Measurements from ENCODE around the gene SCGB1D1.
"Not testable (repeated sequence)": the region's sequence is repeated elsewhere in the genome, so short reads cannot be mapped to it uniquely, and the experiment has no call there.

The SCGB1D1 gene

DNA sequence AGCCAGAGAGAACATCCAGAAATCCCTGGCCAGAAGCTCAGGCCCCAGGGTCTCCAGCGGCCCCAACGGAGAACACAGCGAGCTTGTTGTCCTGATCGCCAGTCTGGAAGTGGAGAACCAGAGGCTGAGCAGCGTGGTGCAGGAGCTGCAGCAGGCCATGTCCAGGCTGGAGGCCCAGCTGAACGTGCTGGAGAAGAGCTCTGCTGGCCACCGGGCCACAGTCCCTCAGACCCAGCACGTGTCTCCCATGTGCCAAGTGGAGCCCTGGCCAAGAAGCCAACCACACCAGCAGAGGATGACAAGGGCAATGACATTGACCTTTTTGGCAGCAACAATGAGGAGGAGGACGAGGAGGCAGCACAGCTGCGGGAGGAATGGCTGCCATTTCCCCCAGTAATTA is 20.6 kb upstream of the SCGB1D1 start:
- DNase-seq = no peak

DNA sequence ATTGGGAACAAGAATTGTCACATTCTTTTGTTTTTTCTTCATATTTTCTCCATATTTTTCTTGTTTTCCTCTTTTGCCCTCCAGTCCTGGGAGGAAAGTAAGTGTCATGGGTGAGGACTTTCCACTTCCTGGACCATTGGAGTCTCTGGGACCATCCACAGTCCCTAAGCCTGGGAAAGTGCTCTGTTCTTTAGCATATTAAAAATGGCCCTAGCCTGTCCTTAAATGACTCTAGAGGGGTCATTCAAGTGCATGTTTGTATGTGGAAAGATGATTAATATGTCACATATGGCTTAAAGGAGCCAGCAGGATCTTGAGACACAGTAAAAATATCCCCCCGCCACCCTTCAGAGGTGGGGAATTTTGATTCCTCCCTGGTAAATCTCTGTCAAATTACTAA is 20.1 kb upstream of the SCGB1D1 start:
- no peak for DNase-seq

DNA sequence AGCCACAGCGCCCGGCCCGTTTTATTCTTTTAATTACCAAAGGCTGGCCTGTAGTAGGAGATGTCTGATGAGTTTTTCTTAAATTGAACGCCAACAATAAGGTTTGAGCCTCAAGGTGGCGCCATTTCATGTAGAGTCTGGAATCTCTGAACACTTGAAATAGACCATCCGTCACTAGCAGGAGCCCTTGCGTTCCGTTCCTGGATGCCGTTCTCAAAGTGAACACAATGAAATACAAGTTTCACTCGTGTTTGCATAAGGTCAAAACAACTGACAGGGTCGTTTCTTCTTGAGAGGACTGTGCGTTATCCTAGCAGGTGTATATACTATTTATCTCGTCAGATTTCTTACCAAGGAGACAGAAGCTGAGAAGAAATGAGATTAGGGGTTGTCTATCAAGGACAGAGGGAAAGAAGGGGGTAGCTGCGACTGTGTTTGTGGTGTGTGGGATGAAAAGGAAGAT is 18.7 kb upstream of the SCGB1D1 start:
- DNase-seq = peak; percentile 76

DNA sequence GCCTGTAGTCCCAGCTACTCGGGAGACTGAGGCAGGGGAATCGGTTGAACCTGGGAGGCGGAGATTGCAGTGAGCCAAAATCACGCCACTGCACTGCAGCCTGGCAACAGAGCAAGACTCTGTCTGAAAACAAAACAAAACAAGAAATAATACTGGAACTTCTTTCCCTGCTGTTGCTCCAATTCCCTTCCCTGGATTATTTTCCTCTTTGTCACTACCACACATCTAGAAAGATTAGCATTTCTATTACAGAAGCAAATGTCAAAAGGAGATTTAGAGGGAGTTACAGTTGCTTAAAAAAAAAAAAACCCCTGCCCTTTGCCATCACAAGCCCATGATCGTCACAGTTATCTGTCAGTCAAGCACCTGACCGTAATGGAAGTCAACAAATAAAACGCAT is 17.7 kb upstream of the SCGB1D1 start:
- no peak for DNase-seq

DNA sequence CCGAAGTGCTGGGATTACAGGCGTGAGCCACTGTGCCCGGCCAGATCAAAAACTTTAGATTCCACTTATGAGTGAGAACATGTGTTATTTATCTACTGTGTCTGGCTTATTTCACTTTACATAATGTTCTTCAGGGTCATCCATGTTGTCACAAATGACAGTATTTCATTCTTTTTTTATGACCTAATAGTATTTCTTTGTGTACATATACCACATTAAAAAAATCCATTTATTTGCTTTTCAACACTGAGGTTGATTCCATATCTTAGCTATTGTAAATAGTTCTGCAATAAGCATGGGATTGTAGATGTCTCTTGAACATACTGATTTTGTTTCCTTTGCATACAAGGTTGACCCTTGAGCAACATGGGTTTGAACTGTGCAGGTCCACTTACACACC is 13.2 kb upstream of the SCGB1D1 start:
- no peak for DNase-seq

DNA sequence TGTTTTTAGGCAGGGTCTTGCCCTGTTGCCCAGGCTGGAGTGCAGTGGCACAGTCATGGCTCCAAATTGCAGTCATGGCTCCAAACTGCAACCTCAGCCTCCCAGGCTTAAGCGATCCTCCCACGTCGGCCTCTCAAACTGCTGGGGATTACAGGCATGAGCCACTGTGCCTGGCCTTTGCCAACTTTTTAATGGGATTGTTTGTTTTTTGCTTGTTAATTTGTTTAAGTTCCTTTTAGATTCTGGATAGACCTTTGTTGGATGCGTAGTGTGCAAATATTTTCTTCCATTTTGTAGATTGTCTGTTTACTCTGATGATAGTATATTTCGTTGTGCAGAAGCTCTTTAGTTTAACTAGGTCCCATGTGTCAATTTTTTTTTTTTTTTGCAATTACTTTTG is 10.0 kb upstream of the SCGB1D1 start:
- DNase-seq = no peak

DNA sequence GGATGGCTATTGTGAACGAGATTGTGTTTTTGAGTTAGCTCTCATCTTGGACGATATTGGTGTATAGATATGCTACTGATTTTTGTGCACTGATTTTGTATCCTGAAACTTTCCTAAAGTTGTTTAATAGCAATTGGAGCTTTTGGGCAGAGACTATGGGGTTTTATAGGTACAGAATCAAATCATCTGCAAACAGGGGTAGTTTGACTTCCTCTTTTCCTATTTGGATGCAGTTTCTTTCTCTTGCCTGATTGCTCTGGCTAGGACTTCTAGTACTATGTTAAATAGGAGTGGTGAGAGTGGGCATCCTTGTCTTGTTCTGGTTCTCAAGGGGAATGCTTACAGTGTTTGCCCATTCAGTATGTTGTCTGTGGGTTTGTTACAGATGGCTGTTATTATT is 8.9 kb upstream of the SCGB1D1 start:
- no peak for DNase-seq

DNA sequence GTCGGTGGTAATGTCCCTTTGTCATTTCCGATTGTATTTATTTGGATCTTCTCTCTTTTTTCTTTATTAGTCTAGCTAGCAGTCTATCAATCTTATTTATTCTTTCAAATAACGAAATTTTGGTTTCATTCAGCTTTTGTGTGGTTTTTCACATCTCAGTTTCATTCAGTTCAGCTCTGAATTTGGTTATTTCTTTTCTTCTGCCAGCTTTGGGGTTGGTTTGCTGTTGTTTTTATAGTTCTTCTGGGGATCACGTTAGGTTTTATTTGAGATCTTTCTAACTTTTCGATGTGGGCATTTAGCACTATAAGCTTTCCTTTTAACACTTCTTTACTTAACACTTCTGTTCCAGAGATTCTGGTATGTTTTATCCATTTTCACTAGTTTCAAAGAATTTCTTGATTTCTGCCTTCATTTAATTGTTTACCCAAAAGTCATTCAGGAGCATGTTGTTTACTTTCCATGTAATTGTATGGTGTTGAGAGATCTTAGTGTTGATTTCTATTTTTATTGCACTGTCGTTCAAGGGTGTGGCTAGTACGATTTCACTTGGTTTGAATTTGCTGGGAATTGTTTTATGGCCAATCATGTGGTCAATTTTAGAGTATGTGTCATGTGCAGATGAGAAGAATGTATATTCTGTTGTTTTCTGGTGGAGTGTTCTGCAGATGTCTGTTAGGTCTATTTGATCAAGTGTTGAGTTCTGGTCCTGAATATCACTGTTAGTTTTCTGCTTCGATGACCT is 7.7 kb upstream of the SCGB1D1 start:
- no peak for DNase-seq

DNA sequence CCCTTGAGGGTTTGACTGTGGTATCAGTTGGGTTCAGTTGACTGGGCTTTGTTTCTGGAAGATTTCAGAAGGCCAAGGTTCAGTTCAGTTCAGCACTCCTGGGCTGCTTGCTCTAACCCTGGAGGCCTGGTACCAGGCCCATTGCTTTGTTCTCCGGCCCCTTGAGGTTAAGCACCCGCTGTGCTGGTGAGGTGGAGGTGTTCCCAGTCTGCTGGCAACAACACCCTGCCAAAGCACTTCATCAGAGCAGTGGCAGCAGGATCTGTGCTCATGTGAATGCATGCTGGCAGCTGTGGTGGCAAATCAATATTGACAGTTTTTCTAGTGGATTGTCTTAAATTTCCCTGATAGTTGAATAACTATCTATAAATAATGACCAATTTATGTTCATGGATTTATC is 3.8 kb upstream of the SCGB1D1 start:
- DNase-seq = no peak

DNA sequence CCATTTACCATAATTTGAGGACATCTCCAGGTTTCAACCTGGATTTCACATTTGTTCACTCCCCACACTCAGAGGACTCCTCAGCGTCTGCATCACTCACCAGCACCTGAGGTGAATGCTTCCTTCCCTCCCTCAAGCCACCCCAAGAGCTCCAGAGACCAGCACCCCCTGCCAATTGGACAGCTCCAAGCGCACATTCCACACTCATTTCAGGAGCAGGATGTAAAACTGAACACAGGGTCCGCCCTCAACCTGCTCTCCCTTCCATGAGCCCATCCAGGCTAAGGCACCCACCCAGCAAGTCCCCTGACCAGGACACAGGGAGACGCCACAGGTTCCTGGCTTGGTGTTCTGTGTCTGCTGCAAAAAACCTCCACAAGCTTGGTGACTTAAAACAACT is 3.9 kb downstream of the SCGB1D1 start:
- DNase-seq = no peak

DNA sequence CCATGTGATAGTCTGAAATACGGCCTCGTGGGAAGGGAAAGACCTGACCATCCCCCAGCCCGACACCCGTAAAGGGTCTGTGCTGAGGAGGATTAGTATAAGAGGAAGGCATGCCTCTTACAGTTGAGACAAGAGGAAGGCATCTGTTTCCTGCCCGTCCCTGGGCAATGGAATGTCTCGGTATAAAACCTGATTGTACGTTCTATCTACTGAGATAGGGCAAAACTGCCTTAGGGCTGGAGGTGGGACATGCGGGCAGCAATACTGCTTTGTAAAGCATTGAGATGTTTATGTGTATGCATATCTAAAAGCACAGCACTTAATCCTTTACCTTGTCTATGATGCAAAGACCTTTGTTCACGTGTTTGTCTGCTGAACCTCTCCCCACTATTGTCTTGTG is 5.0 kb downstream of the SCGB1D1 start:
- not testable (repeated sequence) for DNase-seq

DNA sequence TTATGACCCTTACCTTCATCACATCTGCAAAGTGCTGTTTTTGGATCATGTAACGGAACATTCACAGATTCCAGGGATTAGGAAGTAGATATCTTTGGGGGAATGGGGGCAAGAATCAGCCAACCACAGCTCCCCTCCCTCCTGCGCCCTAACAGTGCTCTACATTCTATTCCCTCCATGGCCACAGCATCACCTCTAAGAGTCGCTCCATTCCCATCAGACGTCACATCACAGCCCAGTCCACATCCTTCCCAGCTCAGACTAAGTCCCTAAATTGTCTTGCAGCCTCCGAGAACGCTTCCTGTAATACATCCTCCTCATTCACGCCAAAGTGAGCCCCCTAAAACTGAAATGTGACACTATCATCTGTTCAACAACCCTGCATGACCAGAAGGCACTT is 5.9 kb downstream of the SCGB1D1 start:
- DNase-seq = no peak

DNA sequence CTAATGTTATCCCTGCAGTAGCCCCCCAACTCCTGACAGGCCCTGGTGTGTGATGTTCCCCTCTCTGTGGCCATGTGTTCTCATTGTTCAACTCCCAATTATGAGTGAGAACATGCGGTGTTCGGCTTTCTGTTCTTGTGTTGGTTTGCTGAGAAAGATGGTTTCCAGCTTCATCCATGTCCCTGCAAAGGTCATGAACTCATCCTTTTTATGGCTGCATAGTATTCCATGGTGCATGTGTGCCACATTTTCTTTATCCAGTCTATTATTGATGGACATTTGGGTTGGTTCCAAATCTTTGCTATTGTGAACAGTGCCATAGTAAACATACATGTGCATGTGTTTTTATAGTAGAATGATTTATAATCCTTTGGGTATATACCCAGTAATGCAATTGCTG is 7.4 kb downstream of the SCGB1D1 start:
- not testable (repeated sequence) for DNase-seq

DNA sequence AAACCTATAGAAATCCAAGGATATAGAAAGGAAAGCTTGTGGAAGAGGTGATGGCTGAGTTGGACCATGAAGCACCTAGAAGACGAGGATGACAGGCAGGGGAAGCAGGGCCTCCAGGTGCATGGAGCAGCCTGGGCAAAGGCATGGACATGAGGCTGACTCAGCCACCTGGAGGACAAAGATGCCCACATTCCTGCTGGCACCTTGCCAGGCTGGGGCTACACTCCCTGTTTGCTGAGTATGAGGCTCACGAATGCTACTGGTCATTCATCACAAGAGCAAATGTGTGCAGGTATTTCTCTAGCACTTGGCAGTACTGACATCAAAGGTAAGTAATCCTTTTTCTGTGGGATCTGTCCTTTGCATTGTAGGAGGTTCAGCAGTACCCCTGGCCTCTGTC is 11.4 kb downstream of the SCGB1D1 start:
- no peak for DNase-seq

DNA sequence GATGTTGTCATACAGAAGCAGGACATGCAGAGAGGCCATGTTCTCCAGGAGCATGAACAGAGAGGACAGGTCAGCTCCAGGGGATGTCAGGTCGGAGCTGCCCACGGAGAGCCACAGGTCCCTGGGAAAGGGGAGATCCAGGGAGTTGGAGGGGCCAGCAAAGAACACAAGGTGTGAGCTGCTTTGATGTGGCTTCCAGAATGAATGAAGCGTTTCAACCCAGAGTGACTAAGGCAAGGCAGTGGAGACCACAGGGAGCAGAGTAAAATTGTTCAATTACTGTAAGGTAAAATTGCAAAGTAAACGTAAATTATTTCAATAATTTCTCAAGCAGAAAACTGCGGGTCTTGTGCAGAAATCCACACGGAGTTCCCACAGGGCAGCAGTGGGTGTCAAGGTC is 12.9 kb downstream of the SCGB1D1 start:
- no peak for DNase-seq

DNA sequence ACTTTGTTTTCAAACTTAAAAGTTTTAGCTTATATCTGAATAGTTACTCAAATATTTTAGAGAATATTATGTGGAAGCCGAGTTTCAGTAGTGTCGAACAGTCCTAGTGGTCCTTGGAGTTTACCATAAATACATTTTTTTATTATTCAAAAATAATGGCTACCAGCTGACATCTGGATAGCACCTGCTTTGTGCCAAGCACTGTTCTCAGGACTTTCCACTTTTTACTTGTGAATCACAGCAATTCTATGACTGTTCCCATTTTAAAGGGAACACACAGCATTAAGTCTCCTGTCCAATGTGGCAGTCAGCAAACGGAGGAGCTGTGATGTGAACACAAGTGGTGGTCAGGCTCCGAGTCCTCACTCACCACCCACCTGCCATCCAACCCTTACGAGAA is 14.4 kb downstream of the SCGB1D1 start:
- no peak for DNase-seq

DNA sequence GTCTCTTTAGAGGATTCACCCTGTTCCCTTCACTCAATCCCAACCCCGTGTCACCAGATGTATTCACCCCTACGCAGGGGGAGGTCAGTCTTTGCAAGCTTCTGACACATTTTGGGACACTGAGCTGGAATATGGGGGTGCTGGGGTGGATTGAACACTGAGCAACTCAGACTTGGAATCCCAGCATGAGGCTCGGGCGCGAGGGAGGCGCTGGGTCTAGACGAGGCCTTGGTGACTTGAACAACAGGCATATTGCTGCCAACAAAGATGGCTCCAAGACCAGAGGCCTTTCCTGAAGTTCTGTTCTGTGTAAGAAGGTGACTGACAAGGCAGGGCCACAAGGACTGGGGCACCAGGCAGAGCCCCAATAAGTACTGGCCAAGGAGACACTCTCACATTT is 15.4 kb downstream of the SCGB1D1 start:
- DNase-seq = no peak

DNA sequence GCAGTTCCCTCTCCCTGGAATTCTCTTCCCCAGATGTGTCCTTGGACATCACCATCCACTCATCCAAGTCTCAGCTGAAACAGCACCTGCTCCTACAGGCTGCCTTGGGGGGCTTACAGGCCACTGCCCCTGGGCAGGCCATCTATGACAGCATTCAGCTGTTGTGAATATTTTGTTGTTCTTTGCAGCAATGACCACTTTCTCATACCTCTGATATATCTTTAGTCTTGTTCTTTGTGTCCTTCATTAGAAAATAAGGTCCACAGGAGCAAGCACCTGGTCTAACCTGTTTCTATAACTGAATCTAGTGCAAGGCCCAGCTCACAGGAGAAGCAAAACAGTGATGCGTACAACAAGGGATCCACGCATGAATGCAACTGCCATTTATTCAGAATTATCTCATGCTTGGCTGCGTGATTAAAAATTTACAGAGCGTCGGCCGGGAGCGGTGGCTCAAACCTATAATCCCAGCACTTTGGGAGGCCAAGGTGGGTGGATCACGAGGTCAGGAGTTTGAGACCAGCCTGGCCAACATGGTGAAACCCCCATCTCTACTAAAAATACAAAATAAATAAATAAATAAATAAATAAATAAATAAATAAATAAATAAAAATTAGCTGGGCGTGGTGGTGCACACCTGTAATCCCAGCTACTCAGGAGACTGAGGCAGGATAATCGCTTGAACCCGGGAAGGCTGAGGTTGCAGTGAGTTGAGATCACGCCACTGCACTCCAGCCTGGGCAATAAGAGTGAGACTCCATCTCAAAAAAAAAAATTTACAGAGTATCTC is 16.5 kb downstream of the SCGB1D1 start:
- not testable (repeated sequence) for DNase-seq

DNA sequence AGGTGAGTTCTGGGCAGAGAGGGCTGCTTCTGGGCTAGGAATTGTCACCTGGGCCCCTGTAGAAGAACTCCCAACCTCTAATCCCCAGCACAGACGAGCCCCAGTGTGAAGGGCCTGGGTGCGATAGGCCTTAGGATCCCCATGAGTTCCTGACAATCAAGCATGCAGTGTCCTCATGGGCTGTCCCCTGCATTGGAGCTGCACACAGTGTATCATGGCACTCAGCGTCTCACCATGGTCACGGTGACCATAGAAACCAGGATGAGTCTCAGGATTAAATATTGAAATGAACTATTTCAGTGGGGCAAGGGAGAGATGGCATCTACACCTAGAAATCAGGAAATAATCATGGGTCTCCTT is 18.7 kb downstream of the SCGB1D1 start:
- DNase-seq = no peak

DNA sequence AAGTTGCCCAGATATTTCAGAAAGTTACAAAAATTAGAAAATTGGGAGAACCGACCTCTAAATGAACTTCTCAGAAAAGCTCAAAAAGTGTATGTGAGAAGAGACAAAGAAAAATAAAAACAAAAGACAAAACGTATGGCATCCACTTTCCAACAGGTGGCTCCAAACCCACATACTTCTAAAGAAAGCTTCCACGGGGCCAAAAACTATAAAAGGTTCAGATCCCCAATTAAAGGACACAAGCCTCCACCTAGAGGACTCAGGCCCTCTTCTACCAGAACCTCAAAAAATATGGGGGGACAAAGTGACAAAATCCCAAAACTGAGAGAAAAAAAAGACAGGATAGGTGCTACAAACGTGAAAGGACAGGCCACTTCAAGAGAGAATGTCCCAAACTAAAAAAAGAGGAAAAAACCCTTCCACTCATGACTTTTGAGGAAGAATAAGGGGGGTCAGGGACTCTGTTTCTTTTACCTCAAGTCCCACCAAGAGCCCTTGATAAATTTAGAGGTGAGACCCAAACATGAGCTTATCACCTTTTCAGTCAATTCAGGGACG is 27.3 kb downstream of the SCGB1D1 start:
- DNase-seq = no peak

DNA sequence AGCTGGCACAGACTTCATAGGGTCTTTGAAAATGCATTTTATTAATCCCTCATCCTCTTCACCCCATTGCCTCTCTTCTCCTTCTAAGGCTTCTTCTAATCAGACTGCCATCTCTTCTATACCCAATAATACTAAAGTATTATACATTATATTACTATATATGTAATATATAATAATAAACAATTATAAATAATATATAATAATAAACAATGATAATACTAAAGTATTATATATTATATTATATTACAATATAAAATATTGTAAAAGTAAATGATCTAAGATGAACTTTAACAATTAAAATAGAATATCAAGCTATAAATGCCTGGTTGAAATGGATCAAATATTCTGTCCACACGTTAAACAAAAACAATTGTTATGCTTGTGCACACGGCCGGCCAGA is 31.5 kb downstream of the SCGB1D1 start:
- no peak for DNase-seq

DNA sequence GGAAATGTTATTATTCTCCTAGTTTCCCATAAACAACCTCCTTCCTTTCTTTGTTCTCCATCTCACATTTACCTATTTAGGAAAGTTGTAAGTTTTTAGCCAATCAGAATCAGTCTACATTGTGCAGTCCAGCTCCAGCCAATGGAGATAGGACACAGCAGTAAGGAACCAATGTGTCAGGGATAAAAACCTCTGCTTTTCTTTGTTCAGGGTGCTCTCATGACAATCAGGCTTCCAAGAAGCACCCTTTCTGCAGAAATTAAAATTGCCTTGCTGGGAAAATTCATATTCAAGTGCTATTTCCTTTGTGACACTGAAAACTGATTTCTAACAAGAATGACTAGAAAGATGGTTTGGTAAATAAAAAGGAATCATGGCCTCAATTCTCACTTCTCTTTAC is 33.1 kb downstream of the SCGB1D1 start:
- DNase-seq = no peak

DNA sequence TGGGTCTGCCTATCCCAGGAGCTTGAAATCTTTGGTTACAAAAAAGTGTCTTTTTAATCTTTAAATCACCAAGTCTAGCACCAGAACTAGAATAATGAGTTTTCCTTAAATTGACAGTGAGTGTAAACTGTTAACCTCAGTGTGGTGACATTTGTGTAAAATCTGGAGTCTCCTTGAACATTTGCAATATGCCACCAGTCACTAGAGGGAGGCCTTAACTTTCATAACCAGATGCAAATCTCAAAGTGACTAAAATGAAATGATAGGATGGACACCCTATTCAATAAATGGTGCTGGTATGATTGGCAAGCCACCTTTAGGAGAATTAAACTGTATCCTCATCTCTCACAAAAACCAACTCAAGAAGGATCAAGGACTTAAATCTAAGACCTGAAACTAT is 43.7 kb downstream of the SCGB1D1 start:
- DNase-seq = no peak

DNA sequence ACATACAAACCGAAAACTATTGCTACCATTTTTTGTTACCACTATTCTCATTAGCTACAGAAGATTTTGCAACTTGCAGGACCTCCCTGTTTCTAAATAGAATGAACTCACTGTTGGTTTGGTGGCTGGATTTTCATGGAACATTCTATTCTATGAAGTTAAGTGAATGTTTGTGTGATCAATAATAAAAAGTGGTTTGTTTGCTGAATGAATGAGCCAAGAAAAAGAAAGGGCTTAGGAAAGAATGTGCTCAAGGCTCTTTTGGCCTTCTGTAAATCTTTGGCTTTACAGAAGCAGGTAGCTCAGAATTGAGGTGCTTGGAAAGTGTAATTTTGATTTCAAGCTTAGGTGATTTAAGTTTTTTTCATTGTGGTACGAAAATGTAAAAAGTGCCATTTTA is 46.2 kb downstream of the SCGB1D1 start:
- no peak for DNase-seq

Data from NCI-H2081 treated with DMSO at 0.1 percent for 48 hours (cell line).